ENCODE results near the gene SLC38A4.

The SLC38A4 gene

GRCh38 chr12:46839232-46839631, 13.4 kb upstream of the SLC38A4 start:
- Histone ChIP-seq H3K4me1 (no peaks in the 10 kb centered on the region), H3K27me3 (ENCODE audit: low read depth) (no peaks in the 10 kb centered on the region), H3K36me3 (replicated peaks) (no peaks in the 10 kb centered on the region), H3K9me3 (no peaks in the 10 kb centered on the region), H3K4me3 (no peak overlapping the region)
- in situ Hi-C loops (cut with MboI; ENCODE audit: low sequenced_read_pairs), result no loop called here
- DNase-seq (ENCODE audit: low spot score in 2 of 2), result no peak

- no peaks in the 10 kb centered on the region for H3K4me1 ChIP-seq
- H3K4me3 ChIP-seq, result no peak overlapping the region
- no peaks in the 10 kb centered on the region for H3K36me3 ChIP-seq (replicated peaks)
- in situ Hi-C loops (cut with MboI; ENCODE audit: low sequenced_read_pairs), result no loop called here
- no peak for DNase-seq (ENCODE audit: low spot score in 2 of 2)
- H3K9me3 ChIP-seq, result no peaks in the 10 kb centered on the region
- no peaks in the 10 kb centered on the region for H3K27me3 ChIP-seq (ENCODE audit: low read depth)
Observed at GRCh38 chr12:46835785-46836184, 10.0 kb upstream of the SLC38A4 start.

- Histone ChIP-seq H3K9me3 (no peaks in the 10 kb centered on the region), H3K36me3 (replicated peaks) (no peaks in the 10 kb centered on the region), H3K27me3 (ENCODE audit: low read depth) (no peaks in the 10 kb centered on the region), H3K4me3 (no peak overlapping the region), H3K4me1 (no peaks in the 10 kb centered on the region)
- no peak for DNase-seq (ENCODE audit: low spot score in 2 of 2)
- in situ Hi-C loops (cut with MboI; ENCODE audit: low sequenced_read_pairs), result no loop called here
Observed at GRCh38 chr12:46832130-46832704, 6.4 kb upstream of the SLC38A4 start.

- Histone ChIP-seq H3K4me3 (no peak overlapping the region), H3K9me3 (no peaks in the 10 kb centered on the region), H3K4me1 (no peaks in the 10 kb centered on the region), H3K36me3 (replicated peaks) (no peaks in the 10 kb centered on the region), H3K27me3 (ENCODE audit: low read depth) (no peaks in the 10 kb centered on the region)
- in situ Hi-C loops (cut with MboI; ENCODE audit: low sequenced_read_pairs), result no loop called here
- no peak for DNase-seq (ENCODE audit: low spot score in 2 of 2)
Observed at GRCh38 chr12:46831335-46832129, 5.7 kb upstream of the SLC38A4 start.

- H3K4me3 ChIP-seq, result no peak overlapping the region
- no peak for DNase-seq (ENCODE audit: low spot score in 2 of 2)
Observed at GRCh38 chr12:46830731-46831334, 5.0 kb upstream of the SLC38A4 start.

GRCh38 chr12:46824709-46825108, 1.1 kb downstream of the SLC38A4 start:
- no peaks in the 10 kb centered on the region for H3K27me3 ChIP-seq (ENCODE audit: low read depth)
- no peak overlapping the region for H3K4me3 ChIP-seq
- DNase-seq (ENCODE audit: low spot score in 2 of 2), result no peak
- H3K36me3 ChIP-seq (replicated peaks), result no peaks in the 10 kb centered on the region
- in situ Hi-C loops (cut with MboI; ENCODE audit: low sequenced_read_pairs), result no loop called here
- no peaks in the 10 kb centered on the region for H3K9me3 ChIP-seq
- H3K4me1 ChIP-seq, result no peaks in the 10 kb centered on the region

More at GRCh38 chr12:46830731-46831334, 5.0 kb upstream of the SLC38A4 start:
- Histone ChIP-seq H3K4me1 (no peaks in the 10 kb centered on the region), H3K27me3 (ENCODE audit: low read depth) (no peaks in the 10 kb centered on the region), H3K9me3 (no peaks in the 10 kb centered on the region), H3K36me3 (replicated peaks) (no peaks in the 10 kb centered on the region)
- in situ Hi-C loops (cut with MboI; ENCODE audit: low sequenced_read_pairs), result no loop called here

GRCh38 chr12:46818642-46819041, 7.2 kb downstream of the SLC38A4 start:
- in situ Hi-C loops (cut with MboI; ENCODE audit: low sequenced_read_pairs), result no loop called here
- Histone ChIP-seq H3K9me3 (no peaks in the 10 kb centered on the region), H3K4me3 (no peak overlapping the region), H3K4me1 (no peaks in the 10 kb centered on the region), H3K27me3 (ENCODE audit: low read depth) (no peaks in the 10 kb centered on the region), H3K36me3 (replicated peaks) (no peaks in the 10 kb centered on the region)
- no peak for DNase-seq (ENCODE audit: low spot score in 2 of 2)

- Histone ChIP-seq H3K27me3 (ENCODE audit: low read depth) (no peaks in the 10 kb centered on the region), H3K36me3 (replicated peaks) (no peaks in the 10 kb centered on the region), H3K9me3 (no peaks in the 10 kb centered on the region), H3K4me1 (no peaks in the 10 kb centered on the region), H3K4me3 (no peak overlapping the region)
- no peak for DNase-seq (ENCODE audit: low spot score in 2 of 2)
- in situ Hi-C loops (cut with MboI; ENCODE audit: low sequenced_read_pairs), result no loop called here
Observed at GRCh38 chr12:46815809-46816208, 10.0 kb downstream of the SLC38A4 start.

- no peaks in the 10 kb centered on the region for H3K4me1 ChIP-seq
- DNase-seq (ENCODE audit: low spot score in 2 of 2), result no peak
- in situ Hi-C loops (cut with MboI; ENCODE audit: low sequenced_read_pairs), result no loop called here
- H3K9me3 ChIP-seq, result no peaks in the 10 kb centered on the region
- no peaks in the 10 kb centered on the region for H3K27me3 ChIP-seq (ENCODE audit: low read depth)
- H3K4me3 ChIP-seq, result no peak overlapping the region
- no peaks in the 10 kb centered on the region for H3K36me3 ChIP-seq (replicated peaks)
Observed at GRCh38 chr12:46814143-46814542, 11.7 kb downstream of the SLC38A4 start.

- H3K36me3 ChIP-seq (replicated peaks), result no peaks in the 10 kb centered on the region
Observed at GRCh38 chr12:46811185-46811584, 14.6 kb downstream of the SLC38A4 start.

GRCh38 chr12:46808955-46809697, 16.7 kb downstream of the SLC38A4 start:
- DNase-seq (ENCODE audit: low spot score in 2 of 2), result no peak
- Histone ChIP-seq H3K36me3 (replicated peaks) (no peaks in the 10 kb centered on the region), H3K9me3 (no peaks in the 10 kb centered on the region), H3K4me3 (no peak overlapping the region), H3K4me1 (no peaks in the 10 kb centered on the region), H3K27me3 (ENCODE audit: low read depth) (no peaks in the 10 kb centered on the region)
- in situ Hi-C loops (cut with MboI; ENCODE audit: low sequenced_read_pairs), result no loop called here

More at GRCh38 chr12:46811185-46811584, 14.6 kb downstream of the SLC38A4 start:
- Histone ChIP-seq H3K4me1 (no peaks in the 10 kb centered on the region), H3K27me3 (ENCODE audit: low read depth) (no peaks in the 10 kb centered on the region), H3K9me3 (no peaks in the 10 kb centered on the region), H3K4me3 (no peak overlapping the region)
- DNase-seq (ENCODE audit: low spot score in 2 of 2), result no peak
- in situ Hi-C loops (cut with MboI; ENCODE audit: low sequenced_read_pairs), result no loop called here

GRCh38 chr12:46808317-46808716, 17.5 kb downstream of the SLC38A4 start:
- H3K36me3 ChIP-seq (replicated peaks), result no peaks in the 10 kb centered on the region
- H3K27me3 ChIP-seq (ENCODE audit: low read depth), result no peaks in the 10 kb centered on the region
- no peaks in the 10 kb centered on the region for H3K4me1 ChIP-seq
- no peak for DNase-seq (ENCODE audit: low spot score in 2 of 2)
- in situ Hi-C loops (cut with MboI; ENCODE audit: low sequenced_read_pairs), result no loop called here
- no peak overlapping the region for H3K4me3 ChIP-seq
- no peaks in the 10 kb centered on the region for H3K9me3 ChIP-seq

GRCh38 chr12:46804054-46804453, 21.7 kb downstream of the SLC38A4 start:
- Histone ChIP-seq H3K4me3 (no peak overlapping the region), H3K9me3 (no peaks in the 10 kb centered on the region), H3K4me1 (no peaks in the 10 kb centered on the region), H3K36me3 (replicated peaks) (no peaks in the 10 kb centered on the region), H3K27me3 (ENCODE audit: low read depth) (no peaks in the 10 kb centered on the region)
- DNase-seq (ENCODE audit: low spot score in 2 of 2), result no peak
- in situ Hi-C loops (cut with MboI; ENCODE audit: low sequenced_read_pairs), result no loop called here

GRCh38 chr12:46803517-46803916, 22.3 kb downstream of the SLC38A4 start:
- in situ Hi-C loops (cut with MboI; ENCODE audit: low sequenced_read_pairs), result no loop called here
- Histone ChIP-seq H3K4me3 (no peak overlapping the region), H3K9me3 (no peaks in the 10 kb centered on the region), H3K36me3 (replicated peaks) (no peaks in the 10 kb centered on the region), H3K4me1 (no peaks in the 10 kb centered on the region), H3K27me3 (ENCODE audit: low read depth) (no peaks in the 10 kb centered on the region)
- DNase-seq (ENCODE audit: low spot score in 2 of 2), result no peak
